Lower lobe of right lung (tissue), 2 donors: ENCODE results near the gene RBBP8. TPM values are rescaled to one million over a fixed set of nuclear protein-coding genes. Genes with fewer than 3 reads are reported as not detected.
A peak's percentile ranks its signal among the peaks of the same experiment; 100 is the strongest.

ENCODE experiments used
- ATAC-seq, 2 donors: fragments of 200-7000 bp; cut with Tn5 transposase; one replicate each; pipeline ENCODE4 v1.9.1; 2020 to 2022; ENCODE audit warnings: mild to moderate bottlenecking in 2 of 2, moderate library complexity in 2 of 2
- DNase-seq: peaks from one replicate; pipeline ENCODE4 v3.0.0-alpha.2; 2020
- H3K27ac ChIP-seq: fragments of 200-600 bp; one replicate; pipeline ENCODE4 v1.8.0; 2022
- H3K27me3 ChIP-seq: fragments of 200-600 bp; one replicate; pipeline ENCODE4 v1.8.0; 2022; ENCODE audit warnings: low read depth
- H3K36me3 ChIP-seq: fragments of 200-600 bp; one replicate; pipeline ENCODE4 v1.8.0; 2022; ENCODE audit warnings: mild to moderate bottlenecking
- H3K4me1 ChIP-seq: fragments of 200-600 bp; one replicate; pipeline ENCODE4 v1.8.0; 2022
- H3K4me3 ChIP-seq: fragments of 200-600 bp; one replicate; pipeline ENCODE4 v1.8.0; 2022; ENCODE audit warnings: mild to moderate bottlenecking
- H3K9me3 ChIP-seq: fragments of 200-600 bp; one replicate; pipeline ENCODE4 v1.8.0; 2022
- intact Hi-C: fragments of 100-400 bp; cut with DNase I; formaldehyde crosslinking; loops from one replicate; pipeline ENCODE4 v1.11.0; 2022
- total RNA-seq: library from RNA; stranded (reverse); fragmentation: NEBNext Ultra II Directional; extraction: Animal tissue kit (Norgen Biotek cat#: 25700); gene quantifications from one replicate; pipeline ENCODE4 v1.2.1, GENCODE V29; 2021
- TF ChIP-seq, protein P1 (sequence below): fragments of 200-600 bp; IDR thresholded peaks from one replicate; pipeline ENCODE4 v1.8.0; 2022; ENCODE audit warnings: antibody characterized with exemption, mild to moderate bottlenecking
- donor health status: DM: no; HTN: yes; CAD: no; lungs with severe emphysema.

RBBP8 gene
- total RNA-seq, 1 donor from 2014 or later: 32.7 TPM

GRCh38 chr18:22924589-22924988 lies 8.5 kb upstream of the RBBP8 start:
- Histone ChIP-seq H3K4me1 (no peaks in the 10 kb centered on the region), H3K36me3 (no peaks in the 10 kb centered on the region), H3K9me3 (no peaks in the 10 kb centered on the region), H3K4me3 (no peak overlapping the region), H3K27ac (no peak overlapping the region), H3K27me3 (no peaks in the 10 kb centered on the region)
- intact Hi-C loops: no loop called here
- TF ChIP-seq, protein P1, sequence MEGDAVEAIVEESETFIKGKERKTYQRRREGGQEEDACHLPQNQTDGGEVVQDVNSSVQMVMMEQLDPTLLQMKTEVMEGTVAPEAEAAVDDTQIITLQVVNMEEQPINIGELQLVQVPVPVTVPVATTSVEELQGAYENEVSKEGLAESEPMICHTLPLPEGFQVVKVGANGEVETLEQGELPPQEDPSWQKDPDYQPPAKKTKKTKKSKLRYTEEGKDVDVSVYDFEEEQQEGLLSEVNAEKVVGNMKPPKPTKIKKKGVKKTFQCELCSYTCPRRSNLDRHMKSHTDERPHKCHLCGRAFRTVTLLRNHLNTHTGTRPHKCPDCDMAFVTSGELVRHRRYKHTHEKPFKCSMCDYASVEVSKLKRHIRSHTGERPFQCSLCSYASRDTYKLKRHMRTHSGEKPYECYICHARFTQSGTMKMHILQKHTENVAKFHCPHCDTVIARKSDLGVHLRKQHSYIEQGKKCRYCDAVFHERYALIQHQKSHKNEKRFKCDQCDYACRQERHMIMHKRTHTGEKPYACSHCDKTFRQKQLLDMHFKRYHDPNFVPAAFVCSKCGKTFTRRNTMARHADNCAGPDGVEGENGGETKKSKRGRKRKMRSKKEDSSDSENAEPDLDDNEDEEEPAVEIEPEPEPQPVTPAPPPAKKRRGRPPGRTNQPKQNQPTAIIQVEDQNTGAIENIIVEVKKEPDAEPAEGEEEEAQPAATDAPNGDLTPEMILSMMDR: no peak
- ATAC-seq (no peak), DNase-seq (no peak)

DNA sequence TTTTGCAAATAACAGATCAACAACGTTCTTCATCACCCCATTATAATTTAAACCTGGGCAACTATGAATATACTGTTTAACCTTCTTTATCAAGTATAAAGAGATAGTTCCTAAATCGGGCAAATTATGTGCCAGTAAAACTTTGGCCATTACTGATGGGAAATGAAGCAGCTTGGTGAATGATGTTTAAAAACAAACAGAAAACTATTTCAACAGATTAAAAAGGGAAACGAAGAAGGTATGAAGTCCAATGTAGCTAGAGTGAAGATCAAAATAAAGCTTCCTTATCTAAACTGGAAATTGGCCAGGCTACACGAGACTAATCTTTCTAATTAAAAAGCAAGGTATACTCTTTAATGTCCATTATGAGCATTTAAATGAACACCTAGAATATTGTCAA lies 6.7 kb upstream of the RBBP8 start:
- H3K36me3 ChIP-seq: no peaks in the 10 kb centered on the region
- TF ChIP-seq, protein P1: no peak
- no peak overlapping the region for H3K27ac ChIP-seq
- intact Hi-C loops: no loop called here
- no peaks in the 10 kb centered on the region for H3K9me3 ChIP-seq
- no peaks in the 10 kb centered on the region for H3K27me3 ChIP-seq
- no peak overlapping the region for H3K4me3 ChIP-seq
- no peak for DNase-seq
- H3K4me1 ChIP-seq: no peaks in the 10 kb centered on the region
- no peak for ATAC-seq

GRCh38 chr18:22928339-22928738 lies 4.8 kb upstream of the RBBP8 start:
- H3K36me3 ChIP-seq: no peaks in the 10 kb centered on the region
- H3K4me3 ChIP-seq: no peak overlapping the region
- H3K27me3 ChIP-seq: no peaks in the 10 kb centered on the region
- ATAC-seq (no peak), DNase-seq (no peak)
- H3K4me1 ChIP-seq: no peaks in the 10 kb centered on the region
- intact Hi-C loops: no loop called here
- H3K9me3 ChIP-seq: no peaks in the 10 kb centered on the region
- TF ChIP-seq, protein P1: no peak
- H3K27ac ChIP-seq: no peak overlapping the region

- ATAC-seq (peak; percentile 45 to 56), DNase-seq (peak; percentile 73)
- TF ChIP-seq, protein P1: peak; percentile 75
- no peaks in the 10 kb centered on the region for H3K9me3 ChIP-seq
- intact Hi-C loops: no loop called here
- no peaks in the 10 kb centered on the region for H3K27me3 ChIP-seq
- H3K36me3 ChIP-seq: no peaks in the 10 kb centered on the region
- H3K4me1 ChIP-seq: peaks cover 9% of the 10 kb centered on the region
- no peak overlapping the region for H3K27ac ChIP-seq
- no peak overlapping the region for H3K4me3 ChIP-seq
Measured at GRCh38 chr18:22930089-22930713, 2.9 kb upstream of the RBBP8 start.

GRCh38 chr18:22932885-22933205 lies 283 bp upstream of the RBBP8 start:
- peaks cover 10% of the 10 kb centered on the region for H3K36me3 ChIP-seq
- H3K27ac ChIP-seq: peak overlapping the region; percentile 93
- TF ChIP-seq, protein P1: no peak
- H3K4me1 ChIP-seq: peaks cover 9% of the 10 kb centered on the region
- intact Hi-C loops: no loop called here
- ATAC-seq (peak; percentile 57 to 61), DNase-seq (no peak)
- H3K27me3 ChIP-seq: no peaks in the 10 kb centered on the region
- peak overlapping the region; percentile 84 for H3K4me3 ChIP-seq
- no peaks in the 10 kb centered on the region for H3K9me3 ChIP-seq
